Measurements from ENCODE around the gene DNAJC22.

DNAJC22 gene

DNA sequence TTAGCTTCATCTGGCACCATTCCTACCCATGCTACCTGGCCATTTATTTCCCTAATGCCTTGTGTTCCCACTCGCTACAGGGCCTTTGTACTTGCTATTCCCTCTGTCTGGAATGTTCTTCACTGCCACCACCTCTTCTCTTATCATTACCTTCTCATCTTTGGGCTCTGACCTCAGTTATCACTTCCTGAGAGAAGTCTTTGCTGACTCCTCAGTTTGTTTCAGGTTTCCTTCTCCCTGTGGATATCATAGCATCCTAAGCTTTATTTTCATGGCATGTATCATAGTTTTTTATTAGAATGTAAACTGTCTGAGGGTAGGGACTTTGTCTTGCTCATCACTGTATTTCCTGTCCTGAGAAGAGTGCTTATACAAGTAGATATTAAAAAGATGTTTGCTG, 50.3 kb downstream of the DNAJC22 start:
- no peak for TF ChIP-seq ZFX (IDR thresholded peaks at IDR 0.05; ENCODE audit: borderline replicate concordance)
- TF ChIP-seq, protein P1, sequence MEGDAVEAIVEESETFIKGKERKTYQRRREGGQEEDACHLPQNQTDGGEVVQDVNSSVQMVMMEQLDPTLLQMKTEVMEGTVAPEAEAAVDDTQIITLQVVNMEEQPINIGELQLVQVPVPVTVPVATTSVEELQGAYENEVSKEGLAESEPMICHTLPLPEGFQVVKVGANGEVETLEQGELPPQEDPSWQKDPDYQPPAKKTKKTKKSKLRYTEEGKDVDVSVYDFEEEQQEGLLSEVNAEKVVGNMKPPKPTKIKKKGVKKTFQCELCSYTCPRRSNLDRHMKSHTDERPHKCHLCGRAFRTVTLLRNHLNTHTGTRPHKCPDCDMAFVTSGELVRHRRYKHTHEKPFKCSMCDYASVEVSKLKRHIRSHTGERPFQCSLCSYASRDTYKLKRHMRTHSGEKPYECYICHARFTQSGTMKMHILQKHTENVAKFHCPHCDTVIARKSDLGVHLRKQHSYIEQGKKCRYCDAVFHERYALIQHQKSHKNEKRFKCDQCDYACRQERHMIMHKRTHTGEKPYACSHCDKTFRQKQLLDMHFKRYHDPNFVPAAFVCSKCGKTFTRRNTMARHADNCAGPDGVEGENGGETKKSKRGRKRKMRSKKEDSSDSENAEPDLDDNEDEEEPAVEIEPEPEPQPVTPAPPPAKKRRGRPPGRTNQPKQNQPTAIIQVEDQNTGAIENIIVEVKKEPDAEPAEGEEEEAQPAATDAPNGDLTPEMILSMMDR (IDR thresholded peaks at IDR 0.05): no peak
- no peak overlapping the region for H3K27ac ChIP-seq

DNA sequence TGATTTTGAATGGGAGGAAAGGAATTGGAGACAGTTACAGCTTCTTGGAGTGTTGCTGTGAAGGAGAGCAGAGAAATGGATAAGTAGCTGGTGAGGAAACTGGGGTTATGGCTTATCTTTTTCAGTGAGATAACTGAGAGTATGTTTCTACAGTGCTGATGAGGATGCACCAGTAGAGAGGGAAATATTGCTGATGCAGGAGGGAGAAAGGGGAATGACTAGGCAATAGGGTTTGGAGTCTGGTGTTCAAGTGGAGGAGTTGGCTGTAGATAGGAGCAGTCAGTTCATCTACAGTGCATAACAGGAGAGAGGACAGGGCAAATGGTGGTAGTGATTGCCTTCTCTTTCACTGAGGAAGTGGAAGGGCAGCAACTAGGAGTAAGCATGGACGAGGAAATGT, 53.6 kb downstream of the DNAJC22 start:
- no peak overlapping the region for H3K27ac ChIP-seq

More for the DNA sequence above, 53.6 kb downstream of the DNAJC22 start:
- TF ChIP-seq ZFX (IDR thresholded peaks at IDR 0.05; ENCODE audit: borderline replicate concordance): no peak

Measured in 22Rv1 (cell line).